Measurements from ENCODE around the gene SLX4.

SLX4 gene

GRCh38 chr16:3550851-3551847 is 60.3 kb downstream of the SLX4 start:
- H3K4me3 ChIP-seq (ENCODE audit: low read depth, low read length): no peak overlapping the region
- TF ChIP-seq, protein P1, sequence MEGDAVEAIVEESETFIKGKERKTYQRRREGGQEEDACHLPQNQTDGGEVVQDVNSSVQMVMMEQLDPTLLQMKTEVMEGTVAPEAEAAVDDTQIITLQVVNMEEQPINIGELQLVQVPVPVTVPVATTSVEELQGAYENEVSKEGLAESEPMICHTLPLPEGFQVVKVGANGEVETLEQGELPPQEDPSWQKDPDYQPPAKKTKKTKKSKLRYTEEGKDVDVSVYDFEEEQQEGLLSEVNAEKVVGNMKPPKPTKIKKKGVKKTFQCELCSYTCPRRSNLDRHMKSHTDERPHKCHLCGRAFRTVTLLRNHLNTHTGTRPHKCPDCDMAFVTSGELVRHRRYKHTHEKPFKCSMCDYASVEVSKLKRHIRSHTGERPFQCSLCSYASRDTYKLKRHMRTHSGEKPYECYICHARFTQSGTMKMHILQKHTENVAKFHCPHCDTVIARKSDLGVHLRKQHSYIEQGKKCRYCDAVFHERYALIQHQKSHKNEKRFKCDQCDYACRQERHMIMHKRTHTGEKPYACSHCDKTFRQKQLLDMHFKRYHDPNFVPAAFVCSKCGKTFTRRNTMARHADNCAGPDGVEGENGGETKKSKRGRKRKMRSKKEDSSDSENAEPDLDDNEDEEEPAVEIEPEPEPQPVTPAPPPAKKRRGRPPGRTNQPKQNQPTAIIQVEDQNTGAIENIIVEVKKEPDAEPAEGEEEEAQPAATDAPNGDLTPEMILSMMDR (IDR thresholded peaks at IDR 0.05; ENCODE audit: low read depth, low read length, missing control alignments): no peak
- DNase-seq (ENCODE audit: low read depth): no peak

DNA sequence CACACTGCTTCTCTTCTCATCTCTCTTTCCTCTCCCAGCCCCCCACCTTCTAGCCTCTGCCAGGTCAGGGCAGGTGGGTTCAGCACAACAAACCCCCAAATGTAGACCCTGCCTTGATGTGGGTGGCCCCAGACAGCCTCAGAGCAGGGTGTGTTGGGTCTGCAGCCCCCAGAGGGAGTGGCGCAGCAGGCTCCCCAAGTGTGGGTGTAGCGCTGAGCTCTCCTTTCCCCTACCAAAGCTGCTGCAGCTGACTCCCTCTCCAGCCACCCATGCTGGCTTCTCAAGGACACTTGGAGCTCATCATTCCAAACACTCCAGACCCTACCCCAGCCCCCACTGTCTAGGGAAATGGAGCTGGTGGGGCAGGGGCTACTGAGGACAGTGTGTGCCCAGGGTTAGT is 61.5 kb downstream of the SLX4 start:
- TF ChIP-seq, protein P1 (IDR thresholded peaks at IDR 0.05; ENCODE audit: low read depth, low read length, missing control alignments): no peak
- no peak for DNase-seq (ENCODE audit: low read depth)
- H3K4me3 ChIP-seq (ENCODE audit: low read depth, low read length): no peak overlapping the region

- no peak overlapping the region for H3K4me3 ChIP-seq (ENCODE audit: low read depth, low read length)
- no peak for DNase-seq (ENCODE audit: low read depth)
- TF ChIP-seq, protein P1 (IDR thresholded peaks at IDR 0.05; ENCODE audit: low read depth, low read length, missing control alignments): no peak
Measured at GRCh38 chr16:3548859-3549258, 62.5 kb downstream of the SLX4 start.

GRCh38 chr16:3548445-3548844 is 63.0 kb downstream of the SLX4 start:
- H3K4me3 ChIP-seq (ENCODE audit: low read depth, low read length): no peak overlapping the region
- TF ChIP-seq, protein P1 (IDR thresholded peaks at IDR 0.05; ENCODE audit: low read depth, low read length, missing control alignments): no peak
- DNase-seq (ENCODE audit: low read depth): no peak

GRCh38 chr16:3546986-3547682 is 64.3 kb downstream of the SLX4 start:
- no peak for DNase-seq (ENCODE audit: low read depth)
- H3K4me3 ChIP-seq (ENCODE audit: low read depth, low read length): no peak overlapping the region
- TF ChIP-seq, protein P1 (IDR thresholded peaks at IDR 0.05; ENCODE audit: low read depth, low read length, missing control alignments): no peak

GRCh38 chr16:3542601-3543373 is 68.6 kb downstream of the SLX4 start:
- TF ChIP-seq, protein P1 (IDR thresholded peaks at IDR 0.05; ENCODE audit: low read depth, low read length, missing control alignments): no peak
- no peak for DNase-seq (ENCODE audit: low read depth)
- no peak overlapping the region for H3K4me3 ChIP-seq (ENCODE audit: low read depth, low read length)

Data from GM12864 (cell line).